GM21423 (cell line): ENCODE results near the gene HSPA2.
"Not testable (repeated sequence)": the region's sequence is repeated elsewhere in the genome, so short reads cannot be mapped to it uniquely, and the experiment has no call there.

Source experiments
- ATAC-seq: cut with Tn5 transposase; IDR thresholded peaks from one replicate; pipeline ENCODE4 v1.9.1; 2021; ENCODE audit warnings: mild to moderate bottlenecking, moderate library complexity; ENCODE audit not compliant: unreplicated experiment

Gene HSPA2

DNA sequence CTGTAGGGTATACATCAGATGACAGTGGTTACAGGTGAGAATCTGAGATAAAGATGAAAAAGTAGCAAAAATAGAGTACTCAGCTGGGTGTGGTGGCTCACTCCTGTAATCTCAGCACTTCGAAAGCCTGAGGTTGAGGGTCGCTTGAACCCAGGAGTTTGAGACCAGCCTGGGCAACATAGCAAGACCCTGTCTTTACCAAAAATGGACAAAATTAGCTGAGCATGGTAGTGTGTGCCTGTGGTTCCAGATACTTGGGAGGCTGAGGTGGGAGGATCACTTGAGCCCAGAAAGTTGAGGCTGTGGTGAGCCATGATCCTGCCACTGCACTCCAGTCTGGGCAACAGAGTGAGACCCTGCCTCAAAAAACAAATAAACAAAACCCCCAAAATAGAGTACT lies 17.7 kb downstream of the HSPA2 start:
- not testable (repeated sequence) for ATAC-seq

DNA sequence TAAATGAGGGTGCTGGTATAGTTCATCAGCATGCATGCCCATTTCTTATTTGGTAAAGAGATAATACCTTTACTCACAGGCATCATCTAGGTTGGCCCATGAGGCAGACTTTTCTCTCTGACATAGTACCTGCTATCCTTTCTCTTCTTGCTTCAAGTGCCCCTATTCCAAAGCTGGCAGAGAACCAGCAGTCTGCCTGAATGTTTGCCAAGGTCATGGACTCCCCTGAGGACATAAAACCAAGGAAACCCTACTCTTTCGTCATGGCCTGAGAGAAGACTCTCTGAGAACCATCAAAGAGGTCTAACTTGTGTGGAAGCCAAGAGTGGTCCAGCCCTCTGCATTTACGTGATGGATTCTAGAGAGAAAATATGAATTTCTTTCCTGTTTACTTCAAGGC lies 21.1 kb downstream of the HSPA2 start:
- ATAC-seq = no peak

DNA sequence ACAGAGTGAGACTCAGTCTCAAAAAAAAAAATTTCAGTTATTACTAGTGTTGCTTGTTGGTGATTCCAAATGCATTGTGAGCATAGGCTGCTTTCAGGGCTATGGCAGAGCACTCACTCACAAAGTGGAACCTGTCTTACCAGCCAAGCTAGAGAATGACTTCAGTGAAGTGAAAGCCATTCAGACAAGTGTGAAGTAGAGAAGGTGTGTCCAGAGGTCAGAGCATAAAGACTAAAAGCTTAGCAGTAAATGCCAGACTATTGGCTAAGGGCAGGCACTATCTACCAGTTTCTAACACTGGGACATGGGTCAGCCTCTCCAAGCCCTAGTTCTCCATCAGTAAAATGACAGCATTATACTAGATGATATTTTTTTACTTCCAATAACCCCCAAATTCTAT lies 21.9 kb downstream of the HSPA2 start:
- no peak for ATAC-seq

DNA sequence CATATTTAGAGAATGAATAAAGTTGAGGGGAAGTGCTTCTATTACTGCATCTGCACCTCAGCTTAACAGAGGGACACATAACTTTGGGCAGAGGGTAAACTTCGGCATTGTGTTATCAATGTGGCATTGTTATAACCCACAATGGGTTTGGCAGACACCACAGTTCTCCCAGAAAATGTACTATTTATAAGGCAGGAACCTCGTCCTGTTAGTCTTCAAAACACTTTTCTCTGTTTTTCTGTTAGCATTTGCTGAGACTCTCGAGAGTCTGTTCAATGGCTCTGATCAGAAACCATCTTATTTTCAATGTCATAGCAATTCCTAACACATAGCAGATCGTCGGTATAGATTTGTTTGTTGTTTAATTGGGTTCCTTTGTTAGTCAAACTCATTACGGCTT lies 23.2 kb downstream of the HSPA2 start:
- no peak for ATAC-seq

DNA sequence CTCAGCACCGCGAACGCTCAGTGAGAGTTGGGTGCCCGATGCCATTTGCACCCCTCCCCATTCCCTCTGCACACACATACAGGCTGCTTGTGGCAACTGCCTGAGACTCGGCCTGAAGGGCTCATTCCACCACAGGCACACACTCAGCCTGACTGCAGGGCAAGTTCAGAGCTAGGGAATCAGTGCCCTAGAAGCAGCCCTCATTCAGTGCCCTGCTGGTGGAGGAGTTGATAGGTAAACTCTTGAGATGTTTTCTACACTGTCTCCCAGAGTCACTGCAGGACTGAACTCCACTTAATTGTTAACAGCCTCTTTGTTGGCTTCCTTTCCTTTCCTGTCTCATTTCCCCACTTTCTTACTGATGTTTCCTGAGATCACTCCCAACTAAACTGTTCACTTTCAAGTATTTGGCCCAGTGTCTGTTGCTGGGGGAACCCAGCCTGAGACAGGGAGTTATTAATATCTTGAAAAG lies 26.1 kb downstream of the HSPA2 start:
- no peak for ATAC-seq

DNA sequence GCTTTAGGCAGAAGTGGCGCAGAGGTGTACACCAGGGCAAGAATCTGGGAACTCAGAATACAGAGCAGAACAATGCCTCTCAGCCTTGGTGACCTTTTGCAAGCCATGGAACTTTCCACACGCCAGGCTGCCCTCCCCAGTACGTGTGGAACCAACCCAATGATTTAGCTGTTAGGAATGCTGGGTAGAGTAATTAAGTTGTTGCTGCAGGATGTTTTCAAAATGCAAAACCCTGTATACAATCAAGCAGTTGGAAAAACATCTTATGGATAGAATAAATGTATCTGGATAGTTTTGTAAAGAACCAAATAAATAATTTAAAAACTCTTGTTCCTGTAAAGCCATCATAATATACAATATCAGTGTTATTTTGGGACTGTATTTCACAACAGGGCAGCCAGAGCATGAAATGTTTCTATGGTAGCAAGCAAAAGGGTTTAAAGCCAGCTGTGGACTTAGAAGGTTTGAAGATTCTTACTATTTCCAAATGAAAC lies 28.6 kb downstream of the HSPA2 start:
- no peak for ATAC-seq

DNA sequence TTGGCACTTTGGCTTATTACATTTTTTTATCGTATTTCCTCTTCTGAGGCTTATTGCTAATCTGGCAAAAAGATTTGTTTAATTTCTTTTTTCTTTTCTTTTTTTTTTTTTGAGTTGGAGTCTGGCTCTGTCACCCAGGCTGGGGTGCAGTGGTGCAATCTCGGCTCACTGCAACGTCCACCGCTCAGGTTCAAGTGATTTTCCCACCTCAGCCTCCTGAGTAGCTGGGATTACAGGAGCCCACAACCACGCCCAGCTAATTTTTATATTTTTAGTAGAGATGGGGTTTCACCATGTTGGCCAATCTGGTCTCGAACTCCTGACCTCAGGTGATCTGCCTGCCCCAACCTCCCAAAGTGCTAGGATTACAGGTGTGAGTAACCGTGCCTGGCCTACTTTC lies 29.1 kb downstream of the HSPA2 start:
- not testable (repeated sequence) for ATAC-seq

DNA sequence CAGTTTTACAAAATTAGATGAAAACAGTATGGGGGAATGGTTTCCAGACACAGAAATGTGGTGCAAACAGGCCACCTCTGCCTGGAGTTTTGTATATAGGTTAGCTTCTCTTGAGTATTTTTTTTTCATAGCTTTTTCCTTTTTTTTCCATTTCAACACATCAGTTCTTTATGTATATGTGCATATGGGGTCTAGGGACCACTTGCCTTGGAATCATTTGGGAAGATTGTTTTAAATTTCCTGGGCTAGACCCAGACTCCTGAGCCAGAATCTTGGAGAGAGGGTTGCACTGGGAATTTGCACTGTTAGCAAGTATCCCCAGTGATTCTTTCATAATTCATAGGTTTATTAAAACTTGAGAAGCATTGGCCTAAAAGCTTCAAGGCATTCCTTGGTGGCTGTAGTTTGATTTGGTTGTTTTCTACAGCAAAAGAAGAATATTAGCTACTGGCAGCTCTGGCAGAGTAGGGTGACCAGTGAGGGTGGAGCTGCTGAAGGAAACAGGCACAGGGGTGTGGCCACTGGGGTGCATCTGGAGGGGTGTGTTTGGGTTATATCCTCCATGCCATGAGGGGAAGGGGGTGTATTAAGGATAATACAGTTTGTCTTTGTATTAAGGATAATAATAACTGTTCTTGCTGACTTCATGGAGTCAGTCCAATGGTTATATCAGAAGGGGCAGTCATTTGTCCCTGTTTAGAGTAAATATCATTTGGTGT lies 32.0 kb downstream of the HSPA2 start:
- ATAC-seq = no peak

DNA sequence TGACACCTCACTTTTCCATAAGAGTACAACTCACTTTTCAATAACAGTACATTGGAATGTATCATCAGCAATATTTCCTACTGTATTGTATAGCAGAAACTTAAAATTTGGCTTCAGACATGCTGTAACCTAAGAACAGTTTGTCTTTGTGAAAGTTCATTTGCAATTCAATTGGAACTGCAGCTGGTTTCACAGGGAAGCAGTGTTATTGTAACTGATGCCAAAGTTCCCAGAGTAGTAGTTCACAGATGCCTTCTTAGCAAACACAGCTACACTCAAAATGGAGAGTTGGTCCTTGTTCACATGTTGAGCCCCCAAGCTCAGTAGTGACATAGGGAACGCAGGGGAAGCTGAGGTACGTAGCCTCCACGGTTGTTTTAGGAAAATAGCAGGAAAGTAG lies 32.6 kb downstream of the HSPA2 start:
- ATAC-seq = no peak

DNA sequence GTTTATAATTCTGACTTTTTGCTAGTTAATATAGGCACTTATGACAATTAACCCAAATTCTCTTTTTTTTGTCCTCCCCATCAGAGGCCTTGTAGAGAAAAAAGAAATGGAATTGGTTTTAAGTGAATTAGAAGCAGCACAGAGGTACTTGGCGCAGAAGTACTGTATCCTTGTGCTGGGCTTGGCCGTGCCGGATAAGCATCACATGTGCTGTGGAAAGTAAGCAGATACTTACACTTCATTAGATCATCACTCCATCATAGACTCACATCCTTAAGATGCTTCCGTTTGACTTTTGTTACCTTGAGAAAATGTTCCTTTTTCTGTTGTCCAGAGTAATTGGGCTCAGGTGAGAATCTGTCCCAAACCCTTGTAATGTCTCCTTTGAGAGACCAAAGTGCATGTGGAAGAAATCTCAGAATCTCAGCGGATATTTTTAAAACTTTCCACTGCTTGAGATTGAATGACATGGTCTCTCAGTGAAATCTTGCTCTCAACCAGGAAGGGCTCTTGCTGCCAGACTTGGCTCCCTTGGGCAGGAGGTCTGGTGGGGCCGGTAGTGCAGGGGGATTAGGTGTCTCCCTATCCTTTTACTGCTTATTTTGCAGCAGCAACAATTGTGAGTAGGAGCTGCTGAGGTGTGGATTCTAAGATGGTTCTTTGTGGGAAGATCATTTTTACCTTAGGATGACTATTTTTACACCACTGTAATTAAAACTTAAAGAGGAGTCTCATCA lies 34.0 kb downstream of the HSPA2 start:
- no peak for ATAC-seq

DNA sequence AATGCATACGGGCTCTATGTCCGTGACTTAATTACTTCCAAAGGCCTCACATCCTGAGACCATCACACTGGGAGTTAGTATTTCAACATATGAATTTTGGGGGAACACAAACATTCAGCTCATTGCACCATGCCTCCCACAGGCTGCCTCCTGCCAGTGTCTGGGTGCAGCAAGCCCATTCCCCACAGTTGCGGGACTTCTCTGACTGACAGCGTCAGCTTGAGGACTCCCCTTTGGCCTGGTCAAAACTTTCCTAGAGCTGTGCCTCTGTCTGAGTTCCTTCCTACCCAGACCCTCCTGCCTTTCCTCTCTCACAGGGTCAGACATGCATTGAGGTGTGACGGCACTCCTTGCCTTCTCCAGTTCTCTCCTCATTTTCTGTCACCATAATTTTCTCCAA lies 36.7 kb downstream of the HSPA2 start:
- ATAC-seq = no peak

DNA sequence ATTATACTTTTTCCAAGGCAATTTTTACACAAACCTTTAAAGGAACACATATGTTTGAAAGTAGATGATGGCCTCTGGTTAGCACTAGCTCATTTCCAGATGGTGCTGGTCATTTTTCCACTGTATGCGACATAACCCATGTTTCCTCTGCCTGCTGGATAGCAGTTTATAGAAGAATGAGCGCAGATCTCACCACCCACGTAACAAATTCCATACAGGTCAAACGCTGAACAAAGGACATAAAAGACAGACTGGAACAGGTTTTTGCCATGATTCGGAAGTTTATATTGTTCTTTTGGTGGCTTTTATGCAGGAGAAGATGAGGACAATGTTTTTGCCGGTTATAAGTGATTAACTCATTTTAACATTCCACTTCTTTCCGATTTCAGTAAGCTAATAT lies 39.9 kb downstream of the HSPA2 start:
- no peak for ATAC-seq

DNA sequence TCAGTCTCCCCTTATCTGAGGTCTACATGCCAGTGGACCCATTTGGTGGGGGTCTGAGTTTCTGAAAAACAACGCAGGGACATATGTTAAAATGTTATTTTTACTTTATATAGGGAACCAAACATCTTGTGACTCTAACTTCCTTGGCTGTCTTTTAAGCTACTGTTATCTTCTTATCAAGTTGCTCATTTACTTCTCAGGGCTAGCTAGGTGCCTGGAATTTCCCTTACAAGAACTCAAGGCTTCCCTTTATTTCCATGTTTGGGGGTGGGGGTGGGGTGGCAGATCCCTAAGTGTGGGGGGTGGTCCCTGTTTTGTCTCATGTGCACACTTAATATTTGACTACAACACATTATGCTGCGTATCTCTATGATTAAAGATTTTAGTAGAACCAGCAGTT lies 40.8 kb downstream of the HSPA2 start:
- ATAC-seq = no peak

DNA sequence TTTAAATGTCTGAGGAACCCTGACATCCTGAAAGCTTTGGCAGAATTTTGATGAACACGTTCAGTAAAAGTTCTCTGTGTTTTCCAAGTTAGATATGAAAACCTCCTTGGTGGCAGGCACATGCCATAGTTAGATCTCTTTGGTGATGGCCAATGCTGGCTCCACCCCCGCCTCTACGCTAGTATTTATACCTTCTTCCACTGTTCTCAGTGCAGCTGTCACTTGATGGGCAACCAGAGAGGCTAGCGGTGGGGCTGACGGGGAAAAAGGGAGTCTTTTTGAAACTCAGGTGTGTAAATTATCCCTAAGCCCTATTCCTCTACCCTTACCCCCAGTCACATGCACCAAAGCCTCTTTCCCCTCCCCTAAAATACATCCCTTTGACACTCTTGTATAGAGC lies 41.3 kb downstream of the HSPA2 start:
- no peak for ATAC-seq

DNA sequence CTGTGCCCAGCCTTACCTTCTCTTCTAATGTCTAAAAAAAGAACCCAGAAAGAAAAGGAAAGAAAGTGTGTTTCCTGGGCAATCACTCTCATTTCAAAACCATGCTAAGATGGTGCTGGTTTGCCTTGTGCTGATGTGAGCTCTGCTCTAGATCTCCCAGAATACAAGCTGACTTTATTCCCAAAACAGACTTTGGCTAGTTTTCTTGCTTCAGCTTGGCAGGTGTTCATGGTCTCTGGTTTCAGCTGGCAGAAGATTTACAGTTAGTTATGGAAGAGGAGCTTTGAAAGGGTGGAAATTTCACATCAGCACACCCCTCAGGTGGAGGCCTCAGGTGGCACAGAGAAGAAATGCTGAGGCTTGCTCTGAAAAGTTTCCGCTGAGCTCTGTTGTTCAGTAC lies 43.6 kb downstream of the HSPA2 start:
- ATAC-seq = no peak

DNA sequence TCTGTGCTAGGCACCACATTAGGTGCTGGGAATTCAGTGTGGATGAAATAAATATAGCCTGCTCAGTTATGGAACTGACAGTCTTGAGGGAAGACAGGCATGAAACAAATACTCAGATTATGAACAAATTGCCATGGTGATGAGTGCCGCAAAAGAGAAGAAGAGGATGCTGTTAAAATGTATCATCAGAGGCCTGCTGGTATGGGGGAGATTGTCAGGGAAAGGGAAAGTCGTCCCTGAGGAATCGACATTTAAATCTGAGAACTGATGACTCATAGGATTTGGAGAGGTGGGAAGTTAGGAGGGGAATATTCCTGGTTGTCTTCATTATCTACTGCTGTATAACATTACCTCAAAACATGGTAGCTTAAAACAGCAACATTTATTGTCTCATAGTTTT lies 51.3 kb downstream of the HSPA2 start:
- ATAC-seq = no peak
